GM21737 (cell line): ENCODE data around the gene TRAFD1.
"Not testable (repeated sequence)": the region's sequence is repeated elsewhere in the genome, so short reads cannot be mapped to it uniquely, and the experiment has no call there.

ENCODE experiments used
- ATAC-seq: cut with Tn5 transposase; IDR thresholded peaks from one replicate; pipeline ENCODE4 v1.9.1; 2021; ENCODE audit warnings: mild to moderate bottlenecking, moderate library complexity; ENCODE audit not compliant: unreplicated experiment

TRAFD1 gene, protein sequence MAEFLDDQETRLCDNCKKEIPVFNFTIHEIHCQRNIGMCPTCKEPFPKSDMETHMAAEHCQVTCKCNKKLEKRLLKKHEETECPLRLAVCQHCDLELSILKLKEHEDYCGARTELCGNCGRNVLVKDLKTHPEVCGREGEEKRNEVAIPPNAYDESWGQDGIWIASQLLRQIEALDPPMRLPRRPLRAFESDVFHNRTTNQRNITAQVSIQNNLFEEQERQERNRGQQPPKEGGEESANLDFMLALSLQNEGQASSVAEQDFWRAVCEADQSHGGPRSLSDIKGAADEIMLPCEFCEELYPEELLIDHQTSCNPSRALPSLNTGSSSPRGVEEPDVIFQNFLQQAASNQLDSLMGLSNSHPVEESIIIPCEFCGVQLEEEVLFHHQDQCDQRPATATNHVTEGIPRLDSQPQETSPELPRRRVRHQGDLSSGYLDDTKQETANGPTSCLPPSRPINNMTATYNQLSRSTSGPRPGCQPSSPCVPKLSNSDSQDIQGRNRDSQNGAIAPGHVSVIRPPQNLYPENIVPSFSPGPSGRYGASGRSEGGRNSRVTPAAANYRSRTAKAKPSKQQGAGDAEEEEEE

DNA sequence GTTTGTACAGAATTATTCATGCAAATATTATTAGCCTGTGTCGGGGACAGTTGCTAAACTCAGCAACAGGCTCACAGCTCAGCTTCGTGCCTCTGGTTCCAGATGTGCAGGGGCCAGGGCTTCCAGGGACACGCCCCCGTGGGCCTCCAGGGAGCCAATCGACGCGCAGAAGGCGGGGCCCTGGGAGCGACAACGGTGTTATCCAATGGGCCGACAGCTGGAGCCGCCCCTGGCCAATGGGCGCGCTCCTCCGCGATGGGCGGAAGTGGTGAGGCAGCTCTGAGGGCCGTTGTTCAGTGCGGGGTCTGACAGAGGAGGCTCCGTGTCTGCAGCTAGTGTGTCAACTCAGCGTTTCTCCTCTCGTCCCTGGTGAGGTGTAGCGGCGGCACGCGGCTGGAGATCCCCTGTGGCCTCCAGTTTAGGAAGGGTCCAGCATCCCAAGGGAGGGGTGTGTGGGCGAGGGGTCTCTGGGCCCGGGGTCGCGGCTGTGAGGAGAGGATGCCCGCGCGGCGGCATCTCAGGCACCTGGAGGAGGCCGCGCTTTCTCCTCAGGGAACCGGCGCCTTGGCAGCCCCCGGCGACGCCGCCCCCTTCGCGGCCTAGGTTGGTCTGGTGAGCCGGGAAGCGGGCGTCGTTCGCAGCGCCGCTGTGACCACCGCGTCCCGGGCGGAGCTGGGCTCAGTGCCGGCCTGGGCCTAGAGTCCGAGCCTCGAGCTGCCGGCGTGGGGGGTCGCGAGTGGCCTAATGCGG lies at the start of gene TRAFD1:
Gene TRAFD1 (plus strand): TSS at position 311 of the 750 bp plus-strand sequence. CDS start 4,963 bp downstream, outside the sequence.
- peak; percentile 94 for ATAC-seq

DNA sequence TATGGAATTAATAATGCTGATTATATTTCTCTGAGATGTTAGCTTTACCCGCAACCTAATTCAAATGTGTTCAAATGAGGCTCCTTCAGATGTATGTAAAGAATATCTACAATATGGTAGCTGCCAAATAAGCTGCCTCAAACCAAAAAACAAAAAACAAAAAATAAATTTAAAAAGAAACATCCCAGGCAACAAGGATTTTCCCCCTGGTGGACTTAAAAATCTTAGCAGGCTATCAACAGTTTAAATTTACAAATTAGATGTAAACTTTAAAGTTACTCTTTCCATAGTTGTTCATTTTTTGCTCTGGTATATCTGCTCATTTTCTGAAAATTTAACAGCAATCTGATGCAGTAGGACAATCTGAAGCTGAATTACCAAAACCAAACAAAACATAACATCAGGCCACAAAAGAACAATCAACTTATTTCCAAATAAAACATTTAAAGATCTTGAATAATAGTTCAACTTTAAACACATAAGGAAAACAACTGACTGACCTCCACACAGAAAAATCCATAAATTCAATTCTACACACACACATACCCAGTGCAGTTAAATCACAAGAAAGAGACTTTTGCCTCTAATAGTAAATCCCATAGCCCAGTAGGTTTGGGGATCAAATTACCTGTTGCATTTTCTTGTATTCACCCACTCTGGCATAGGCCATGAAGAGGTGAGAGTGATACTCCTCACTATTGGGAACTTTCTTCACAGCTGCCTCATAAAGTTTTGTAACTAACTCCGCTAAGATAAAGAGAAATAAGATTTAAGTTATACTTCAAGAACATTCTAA lies 38.1 kb upstream of the TRAFD1 start:
- ATAC-seq, result no peak

DNA sequence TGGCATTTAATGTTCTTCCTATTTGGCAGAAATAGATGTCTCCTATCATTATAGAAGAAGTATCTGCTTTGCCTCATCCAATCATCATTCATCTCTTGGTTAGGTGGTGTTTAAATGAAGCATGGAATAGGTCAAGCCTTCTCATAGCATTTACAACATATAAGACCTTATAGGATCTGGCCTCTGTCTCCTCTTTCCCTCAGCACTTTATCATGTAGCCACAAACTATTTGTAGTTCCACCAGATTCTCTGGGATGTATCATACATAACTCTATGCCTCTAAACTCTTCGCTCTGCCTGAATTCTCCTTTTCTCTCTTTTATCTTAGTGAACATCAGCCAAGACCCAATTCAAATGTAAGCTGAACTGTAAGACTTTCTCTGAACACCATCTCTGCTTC lies 37.5 kb upstream of the TRAFD1 start:
- ATAC-seq, result no peak

DNA sequence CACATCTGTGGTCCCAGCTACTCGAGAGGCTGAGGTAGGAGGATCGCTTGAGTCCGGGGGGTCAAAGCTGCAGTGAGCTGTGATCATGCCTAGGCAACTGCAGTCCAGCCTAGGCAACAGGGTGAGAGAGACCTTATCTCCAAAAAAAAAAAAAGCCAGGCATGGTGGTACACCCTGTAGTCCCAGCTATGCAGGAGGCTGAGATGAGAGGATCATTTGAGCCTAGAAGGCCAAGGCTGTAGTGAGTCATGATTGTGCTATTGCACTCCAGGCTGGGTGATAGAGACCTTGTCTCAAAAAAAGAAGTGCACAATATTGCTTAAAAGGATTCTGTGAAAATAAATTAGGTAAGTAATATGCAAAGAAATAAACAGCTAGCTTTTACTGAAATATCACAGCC lies 33.8 kb upstream of the TRAFD1 start:
- ATAC-seq, result no peak

DNA sequence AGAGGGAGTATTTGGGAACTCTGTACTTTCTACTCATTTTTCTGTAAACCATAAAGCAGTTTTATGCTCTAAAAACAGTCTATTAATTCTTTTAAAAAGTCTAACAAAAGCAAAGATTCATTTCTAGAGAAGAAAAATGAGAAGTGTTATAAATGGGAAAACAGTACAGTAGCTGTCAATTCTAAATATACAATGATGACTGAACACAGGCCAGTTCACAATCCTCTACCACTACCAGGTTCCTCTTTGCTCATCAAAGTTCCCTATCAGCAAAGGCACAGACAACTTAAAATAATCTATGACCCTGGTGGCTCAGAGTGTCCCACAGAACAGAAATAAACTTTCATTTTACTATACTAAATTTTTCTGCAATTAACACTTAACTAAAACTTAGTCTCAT lies 29.3 kb upstream of the TRAFD1 start:
- peak; percentile 53 for ATAC-seq

DNA sequence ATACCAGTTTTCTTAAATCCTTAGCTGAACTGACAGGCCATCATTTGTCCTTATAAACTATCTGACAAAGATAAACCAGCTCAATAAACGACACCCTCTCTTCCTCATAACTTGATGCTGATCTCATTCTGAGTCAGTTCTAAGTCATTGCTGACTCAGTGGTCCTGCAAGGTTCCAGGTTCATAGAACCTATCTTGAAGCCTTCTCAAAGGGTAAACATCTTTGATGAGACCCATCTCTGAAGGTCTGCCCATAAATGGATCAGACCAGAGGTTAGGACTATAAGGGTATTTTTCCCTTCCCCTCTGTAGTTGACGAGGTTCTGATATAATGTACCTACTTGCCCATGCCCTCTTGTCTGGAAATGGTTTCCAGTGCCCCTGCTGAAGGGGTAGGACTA lies 28.7 kb upstream of the TRAFD1 start:
- peak; percentile 30 for ATAC-seq

DNA sequence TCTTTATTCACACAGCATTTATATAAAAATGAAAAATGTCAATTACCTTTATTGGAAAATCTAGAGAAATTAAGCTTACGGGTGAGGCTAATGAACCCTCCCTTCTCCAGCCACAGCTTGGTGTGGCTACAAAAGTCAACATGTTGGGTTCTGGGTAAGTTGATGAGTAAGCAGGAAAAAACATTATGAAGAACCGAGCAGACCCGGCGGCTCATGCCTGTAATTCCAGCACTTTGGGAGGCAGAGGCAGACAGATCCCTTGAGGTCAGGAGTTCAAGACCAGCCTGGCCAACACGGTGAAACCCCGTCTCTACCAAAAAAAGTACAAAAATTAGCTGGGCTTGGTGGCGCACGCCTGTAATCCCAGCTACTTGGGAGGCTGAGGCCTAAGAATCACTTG lies 27.7 kb upstream of the TRAFD1 start:
- ATAC-seq, result no peak

DNA sequence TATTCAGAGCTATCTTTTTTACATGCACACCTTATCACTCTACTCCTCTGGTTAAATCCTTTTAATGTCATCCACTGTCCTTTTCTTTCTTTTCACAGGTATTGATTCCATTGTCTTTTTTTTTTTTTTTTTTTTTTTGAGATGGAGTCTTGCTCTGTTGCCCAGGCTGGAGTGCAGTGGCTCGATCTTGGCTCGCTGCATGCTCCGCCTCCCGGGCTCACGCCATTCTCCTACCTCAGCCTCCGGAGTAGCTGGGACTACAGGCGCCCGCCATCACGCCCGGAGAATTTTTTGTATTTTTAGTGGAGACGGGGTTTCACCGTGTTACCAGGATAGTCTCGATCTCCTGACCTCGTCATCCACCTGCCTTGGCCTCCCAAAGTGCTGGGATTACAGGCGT lies 24.9 kb upstream of the TRAFD1 start:
- not testable (repeated sequence) for ATAC-seq

DNA sequence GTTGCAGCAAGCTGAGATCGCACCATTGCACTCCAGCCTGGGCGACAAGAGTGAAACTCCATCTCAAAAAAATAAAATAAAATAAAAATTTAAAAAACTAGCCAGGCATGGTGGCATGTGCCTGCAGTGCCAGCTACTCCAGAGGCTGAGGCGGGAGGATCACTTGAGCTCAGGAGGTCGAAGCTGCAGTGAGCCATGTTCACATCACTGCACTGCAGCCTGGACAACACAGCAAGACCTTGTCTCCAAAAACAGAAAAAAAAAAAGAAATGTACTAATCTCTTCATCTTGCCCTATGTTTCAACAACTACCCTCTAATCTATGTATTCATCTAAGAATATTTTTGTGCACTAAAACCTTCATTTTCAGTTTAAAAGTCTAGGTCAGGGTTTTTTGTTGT lies 23.2 kb upstream of the TRAFD1 start:
- ATAC-seq, result no peak

DNA sequence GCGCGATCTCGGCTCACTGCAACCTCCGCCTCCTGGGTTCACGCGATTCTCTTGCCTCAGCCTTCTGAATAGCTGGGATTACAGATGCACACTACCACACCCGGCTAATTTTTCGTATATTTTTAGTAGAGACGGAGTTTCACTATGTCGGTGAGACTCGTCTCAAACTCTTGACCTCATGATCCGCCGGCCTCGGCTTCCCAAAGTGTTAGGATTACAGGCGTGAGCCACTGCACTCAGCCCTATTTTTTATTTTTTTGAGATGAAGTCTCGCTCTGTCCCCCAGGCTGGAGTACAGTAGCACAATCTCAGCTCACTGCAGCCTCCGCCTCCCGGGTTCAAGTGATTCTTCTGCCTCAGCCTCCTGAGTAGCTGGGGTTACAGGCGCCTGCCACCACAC lies 22.6 kb upstream of the TRAFD1 start:
- not testable (repeated sequence) for ATAC-seq

DNA sequence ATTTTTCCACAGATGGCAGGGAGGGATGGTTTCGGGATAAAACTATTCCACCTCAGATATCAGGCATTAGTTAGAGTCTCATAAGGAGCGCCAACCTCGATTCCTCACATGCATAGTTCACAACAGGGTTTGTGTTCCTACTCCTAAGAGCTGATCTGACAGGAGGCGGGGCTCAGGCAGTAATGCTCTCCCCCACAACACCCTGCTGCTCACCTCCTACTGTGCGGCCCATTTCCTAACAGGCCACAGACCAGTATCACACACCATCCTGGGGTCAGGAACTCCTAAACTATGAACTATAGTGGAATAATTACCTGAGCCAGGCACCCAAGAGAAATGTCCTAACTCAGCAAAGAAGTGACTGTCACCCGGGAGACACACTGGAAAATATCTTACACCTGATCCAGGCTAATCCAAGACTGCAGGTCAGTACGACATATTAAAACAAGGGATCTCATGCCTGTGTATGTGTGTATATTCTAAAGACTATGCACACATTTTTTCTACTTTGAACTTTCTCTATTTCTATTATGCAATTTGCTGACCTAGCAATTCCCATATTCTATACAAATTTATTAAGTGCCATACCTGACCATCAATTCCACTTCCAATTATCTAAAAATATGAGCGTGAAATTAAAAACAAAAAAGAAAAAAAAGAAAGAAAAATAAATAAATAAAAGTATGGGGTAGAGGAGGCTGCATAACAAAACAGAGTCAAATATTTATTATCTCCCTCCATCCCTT lies 21.4 kb upstream of the TRAFD1 start:
- ATAC-seq, result no peak

DNA sequence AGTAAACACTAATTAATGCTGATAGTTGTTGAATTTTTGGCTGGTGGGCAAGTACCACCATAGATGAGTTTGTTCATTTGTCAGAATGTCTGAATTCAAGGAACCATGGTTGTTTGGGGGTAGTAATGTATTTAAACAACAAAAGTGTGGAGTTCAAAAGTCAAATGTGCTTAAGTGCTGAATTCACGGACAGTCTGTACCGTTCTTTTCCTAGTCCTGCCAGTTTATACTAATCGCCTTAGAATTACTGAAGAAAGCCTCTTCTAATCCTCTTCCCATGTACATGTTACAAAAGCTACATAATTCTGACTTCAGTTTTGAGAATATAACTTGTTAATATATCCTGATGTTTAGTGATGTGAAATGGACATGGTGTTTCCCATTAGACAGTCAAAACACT lies 19.5 kb upstream of the TRAFD1 start:
- ATAC-seq, result no peak

DNA sequence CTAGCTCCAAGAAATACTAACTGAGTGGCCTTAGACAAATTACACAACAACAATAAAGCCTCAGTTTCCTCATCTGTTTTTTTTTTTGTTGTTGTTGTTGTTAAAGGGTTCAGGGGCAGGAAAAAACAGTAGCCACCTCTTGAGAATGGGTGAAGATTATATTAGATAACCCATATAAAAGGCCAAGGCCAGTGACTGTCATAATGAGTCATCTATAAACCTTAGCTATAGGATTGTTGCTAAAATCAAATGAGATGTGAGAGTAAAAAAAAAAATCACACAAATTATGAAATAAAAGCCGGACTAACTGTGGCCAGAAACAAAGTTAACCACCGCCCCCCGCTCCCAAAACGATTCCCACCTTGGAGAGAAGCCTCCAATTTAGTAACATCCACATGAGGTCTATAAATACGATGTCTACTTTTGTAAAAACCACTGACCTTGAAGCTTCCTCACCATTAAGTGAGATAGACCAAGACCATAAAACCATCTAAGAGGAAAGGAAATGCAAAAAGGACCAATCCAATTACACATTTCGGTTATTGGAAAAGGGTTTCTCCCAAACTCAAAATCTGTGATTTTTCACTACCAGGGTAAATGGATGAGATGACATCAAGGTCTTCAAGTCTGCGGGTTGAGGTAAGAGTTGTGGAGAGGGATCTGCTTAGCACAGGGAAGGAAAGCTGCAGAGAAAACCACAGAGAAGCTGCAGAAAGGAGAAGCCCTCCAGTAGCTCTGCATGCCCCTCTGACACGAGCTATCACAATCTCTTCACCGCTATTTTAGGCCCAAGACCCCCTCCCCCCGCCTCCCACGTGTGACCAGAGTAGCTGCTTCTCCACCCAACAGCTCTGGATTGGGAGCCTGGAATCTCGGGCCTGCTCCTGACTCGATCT lies 17.8 kb upstream of the TRAFD1 start:
- ATAC-seq, result no peak

DNA sequence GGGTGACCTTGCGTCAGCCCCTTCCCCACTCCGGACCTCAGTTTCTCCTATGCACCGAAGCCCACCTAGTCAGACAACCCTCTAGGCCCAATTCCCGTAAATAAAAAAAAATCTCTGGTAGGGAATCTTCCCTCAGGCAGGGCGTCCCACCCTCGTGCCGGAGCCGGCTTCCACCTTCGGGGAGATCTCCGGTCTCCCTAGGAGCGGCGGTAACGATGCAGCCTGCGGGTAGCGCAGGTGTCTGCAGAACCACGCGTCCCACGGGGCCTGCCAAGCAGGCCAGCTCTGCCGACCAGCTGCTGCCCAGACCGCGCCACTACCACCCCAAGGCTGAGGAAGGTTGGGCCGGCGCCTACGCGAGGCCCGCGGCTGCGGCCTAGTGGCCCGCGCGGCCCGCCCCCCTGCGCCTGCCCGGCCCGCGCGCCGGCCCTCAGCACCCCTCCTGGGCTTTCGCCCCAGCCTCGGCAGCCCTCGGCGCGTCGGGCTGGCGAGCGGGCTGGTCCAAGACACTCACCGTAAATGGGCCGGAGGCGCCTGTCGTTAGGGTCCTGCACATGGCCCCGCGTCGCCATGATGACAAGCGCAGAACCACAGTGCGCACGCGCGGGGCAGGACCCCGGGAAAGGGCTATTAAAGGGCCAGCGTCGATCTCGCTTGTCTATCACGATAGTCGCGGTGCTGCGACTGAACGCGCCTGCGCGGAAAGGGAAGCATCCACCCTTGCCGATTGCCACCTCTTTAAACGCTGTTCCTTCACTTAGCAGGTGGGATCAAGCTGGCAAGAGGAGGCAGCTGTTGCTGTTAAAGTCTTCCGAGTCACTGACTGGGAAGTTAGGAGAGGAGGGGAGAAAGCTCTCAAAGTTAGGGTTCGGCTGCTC lies 16.9 kb upstream of the TRAFD1 start, which contains the start of gene NAA25:
Gene NAA25 (minus strand): TSS at position 582 of the 878 bp plus-strand sequence. CDS start 10 bp downstream, at position 572.
- ATAC-seq, result peak; percentile 68

DNA sequence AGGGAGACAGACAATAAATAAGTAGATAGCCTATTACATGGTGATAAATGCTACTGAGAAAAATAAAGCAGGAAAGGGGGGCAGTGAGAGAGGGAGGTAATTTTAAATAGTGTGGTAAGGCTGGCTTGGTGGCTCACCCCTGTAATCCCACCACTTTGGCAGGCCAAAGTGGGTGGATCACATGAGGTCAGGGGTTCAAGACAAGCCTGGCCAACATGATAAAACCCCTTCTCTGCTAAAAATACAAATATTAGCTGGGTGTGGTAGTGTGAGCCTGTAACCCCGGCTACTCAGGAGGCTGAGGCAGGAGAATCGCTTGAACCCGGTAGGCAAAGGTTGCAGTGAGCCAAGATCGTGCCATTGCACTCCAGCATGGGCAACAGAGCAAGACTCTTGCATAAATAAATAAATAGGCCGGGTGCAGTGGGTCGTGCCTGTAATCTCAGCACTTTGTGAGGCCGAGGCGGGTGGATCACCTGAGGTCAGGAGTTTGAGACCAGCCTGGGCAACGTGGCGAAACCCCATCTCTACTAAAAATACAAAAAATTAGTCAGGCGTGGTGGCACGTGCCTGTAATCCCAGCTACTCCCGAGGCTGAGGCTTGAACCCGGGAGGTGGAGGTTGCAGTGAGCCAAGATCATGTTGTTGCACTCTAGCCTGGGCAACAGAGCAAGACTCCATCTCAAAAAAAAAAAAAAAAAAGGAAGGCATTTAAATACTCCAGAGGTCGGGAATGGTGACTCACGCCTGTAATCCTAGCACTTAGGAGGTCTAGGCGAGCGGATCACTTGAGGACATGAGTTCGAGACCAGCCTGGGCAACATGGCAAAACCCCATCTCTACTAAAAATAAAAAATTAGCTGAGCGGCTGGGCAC lies 14.3 kb upstream of the TRAFD1 start:
- ATAC-seq, result not testable (repeated sequence)

DNA sequence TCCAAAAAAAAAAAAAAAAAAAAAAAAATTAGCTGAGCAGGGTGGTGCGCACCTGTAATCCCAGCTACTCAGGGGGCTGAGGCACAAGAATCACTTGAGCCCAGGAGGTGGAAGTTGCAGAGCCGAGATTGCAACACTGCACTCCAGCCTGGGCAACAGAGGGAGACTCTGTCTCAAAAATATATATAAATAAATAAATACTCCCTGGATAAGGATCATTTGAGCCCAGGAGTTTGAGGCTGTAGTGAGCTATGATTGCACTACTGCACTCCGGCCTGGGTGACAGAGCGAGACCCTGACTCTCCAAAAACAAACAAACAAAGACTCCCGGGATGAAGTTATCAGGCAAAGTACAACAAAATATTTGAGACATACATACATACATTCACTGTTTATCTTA lies 13.4 kb upstream of the TRAFD1 start:
- ATAC-seq, result no peak

DNA sequence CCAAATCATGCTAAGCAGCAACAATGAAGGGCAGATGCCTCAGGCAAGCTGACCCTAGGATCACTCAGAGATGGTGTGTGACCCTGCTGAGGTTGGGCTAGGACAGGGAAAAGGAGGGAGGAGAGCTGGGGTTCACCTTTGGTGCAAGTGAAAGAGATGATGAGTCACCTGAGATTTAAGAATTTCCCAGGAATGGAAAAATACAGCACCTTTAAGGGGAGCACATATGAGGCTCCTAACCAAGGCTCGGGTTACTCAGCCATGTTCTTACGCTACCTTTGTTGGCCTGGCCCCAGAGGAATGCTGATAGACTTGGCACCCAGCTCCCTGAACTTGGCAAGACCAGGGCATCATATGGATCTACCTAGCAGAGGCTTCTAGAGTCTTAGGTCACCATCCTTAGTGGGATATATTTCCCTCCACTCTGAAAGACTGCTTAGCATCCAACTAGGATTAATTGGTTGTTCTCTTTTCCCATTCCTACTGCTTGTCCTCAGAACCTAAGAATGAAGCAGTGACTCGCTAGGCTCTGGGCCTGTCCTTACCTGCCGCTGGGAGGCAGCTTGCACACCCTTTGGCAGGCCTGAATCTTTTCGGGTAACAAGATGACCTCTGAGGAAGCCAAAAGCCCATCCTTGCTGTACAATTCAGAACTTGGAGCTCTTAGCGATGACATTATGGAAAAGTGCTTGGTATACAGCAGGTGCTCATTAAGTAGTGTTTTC lies 12.8 kb upstream of the TRAFD1 start:
- no peak for ATAC-seq
